ENCODE data around the gene HELZ2.

DNA sequence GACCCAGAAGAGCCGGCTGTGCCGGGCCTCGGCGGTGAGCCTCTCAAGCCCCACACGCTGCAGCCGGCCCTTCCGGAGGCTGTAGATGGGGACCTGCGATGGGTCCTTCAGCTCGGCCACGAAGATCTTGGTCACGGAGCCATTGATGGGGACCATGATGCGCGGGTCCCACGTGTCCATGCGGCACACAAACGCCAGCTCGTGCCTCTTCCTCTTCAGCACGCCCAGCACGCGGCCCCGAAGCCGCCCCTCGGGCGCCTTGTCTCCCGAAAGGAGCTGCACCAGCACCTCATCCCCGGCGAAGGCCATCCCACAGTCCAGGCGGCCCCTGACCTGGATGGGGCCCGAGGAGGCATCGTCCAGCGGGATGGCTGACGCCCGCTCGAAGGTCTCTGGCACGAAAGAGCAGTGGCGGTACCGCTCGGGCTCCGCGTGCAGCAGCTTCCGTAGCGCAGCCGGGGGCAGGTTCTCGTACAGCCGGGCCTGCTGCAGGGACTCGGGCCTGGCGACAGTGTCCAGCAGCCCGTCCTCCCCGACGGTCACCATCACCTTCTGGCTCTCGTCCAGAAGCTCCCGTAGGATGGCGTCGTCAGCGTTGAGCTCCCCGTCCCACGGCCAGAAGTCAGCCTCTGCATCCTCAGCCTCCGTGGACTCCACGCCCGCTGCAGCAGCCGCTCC lies 8.9 kb downstream of the HELZ2 start:
- no peak for TF ChIP-seq EZH2phosphoT487 (IDR thresholded peaks at IDR 0.05; ENCODE audit: borderline replicate concordance, low read length)
- TF ChIP-seq, protein P1, sequence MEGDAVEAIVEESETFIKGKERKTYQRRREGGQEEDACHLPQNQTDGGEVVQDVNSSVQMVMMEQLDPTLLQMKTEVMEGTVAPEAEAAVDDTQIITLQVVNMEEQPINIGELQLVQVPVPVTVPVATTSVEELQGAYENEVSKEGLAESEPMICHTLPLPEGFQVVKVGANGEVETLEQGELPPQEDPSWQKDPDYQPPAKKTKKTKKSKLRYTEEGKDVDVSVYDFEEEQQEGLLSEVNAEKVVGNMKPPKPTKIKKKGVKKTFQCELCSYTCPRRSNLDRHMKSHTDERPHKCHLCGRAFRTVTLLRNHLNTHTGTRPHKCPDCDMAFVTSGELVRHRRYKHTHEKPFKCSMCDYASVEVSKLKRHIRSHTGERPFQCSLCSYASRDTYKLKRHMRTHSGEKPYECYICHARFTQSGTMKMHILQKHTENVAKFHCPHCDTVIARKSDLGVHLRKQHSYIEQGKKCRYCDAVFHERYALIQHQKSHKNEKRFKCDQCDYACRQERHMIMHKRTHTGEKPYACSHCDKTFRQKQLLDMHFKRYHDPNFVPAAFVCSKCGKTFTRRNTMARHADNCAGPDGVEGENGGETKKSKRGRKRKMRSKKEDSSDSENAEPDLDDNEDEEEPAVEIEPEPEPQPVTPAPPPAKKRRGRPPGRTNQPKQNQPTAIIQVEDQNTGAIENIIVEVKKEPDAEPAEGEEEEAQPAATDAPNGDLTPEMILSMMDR (IDR thresholded peaks at IDR 0.05; ENCODE audit: low read depth, low read length, poor library complexity, severe bottlenecking), result no peak

Data from DOHH2 (cell line).